A549 (cell line): ENCODE results near the gene CBX5. TPM values are rescaled to one million over a fixed set of nuclear protein-coding genes. Genes with fewer than 3 reads are reported as not detected.

ENCODE experiments used
- ATAC-seq, 2 experiments: fragments of 200-7000 bp in 1 of 2; fragments of >200 bp in 1 of 2; cut with Nextera tagmentation in 1 of 2; cut with Tn5 transposase in 1 of 2; 3 replicates each; pipeline versions ENCODE4 v1.8.0 to v1.9.1; 2018 to 2020; ENCODE audit warnings: mild to moderate bottlenecking in 1 of 2, moderate library complexity in 1 of 2
- CTCF ChIA-PET: fragments of 300-600 bp; sonication (Branson Sonifier 250); formaldehyde crosslinking; extraction: SDS; loops from one replicate; lab custom pipeline; 2021; ENCODE audit warnings: antibody characterized with exemption, inconsistent platforms; lab: Yijun Ruan, JAX
- POLR2A ChIA-PET: fragments of 350-600 bp; formaldehyde crosslinking; extraction: SDS; loops from one replicate; lab custom pipeline; 2021; ENCODE audit warnings: antibody characterized with exemption, inconsistent platforms; lab: Yijun Ruan, JAX
- DNase-seq, 2 experiments: peaks; one replicate each; pipeline versions ENCODE4 v3.0.0 to v3.0.0-alpha.2; 2011 to 2016; ENCODE audit warnings: low read depth in 1 of 2, low spot score in 1 of 2
- FAIRE-seq: peaks from 2 replicates; lab custom pipeline; 2011; peaks lifted over from hg19 to GRCh38; lab: Jason Lieb, UNC
- H3K27ac ChIP-seq, 2 experiments: fragments of >200 bp; sonication (Bioruptor Twin); formaldehyde crosslinking; 3 replicates each; pipeline ENCODE4 v1.5.1; 2016 to 2017
- H3K4me1 ChIP-seq: fragments of >200 bp; sonication (Bioruptor Twin); formaldehyde crosslinking; 3 replicates; pipeline ENCODE4 v1.6.1; 2016
- H3K4me2 ChIP-seq: fragments of >200 bp; sonication (Bioruptor Twin); formaldehyde crosslinking; 3 replicates; pipeline ENCODE4 v1.6.1; 2016
- H3K4me3 ChIP-seq: fragments of >200 bp; sonication (Bioruptor Twin); formaldehyde crosslinking; 3 replicates; pipeline ENCODE4 v1.5.1; 2016
- H3K9me3 ChIP-seq: fragments of >200 bp; sonication (Bioruptor Twin); formaldehyde crosslinking; 3 replicates; pipeline ENCODE4 v1.6.1; 2016
- BCL3 ChIP-seq: fragments of >200 bp; sonication (Bioruptor Twin); formaldehyde crosslinking; IDR thresholded peaks from 3 replicates; pipeline ENCODE4 v1.6.1; 2016
- CBX2 ChIP-seq: fragments of 200-600 bp; sonication (generic); IDR thresholded peaks from 2 replicates; pipeline ENCODE4 v1.6.1; 2016; ENCODE audit warnings: low read depth, mild to moderate bottlenecking, borderline replicate concordance
- CEBPB ChIP-seq, 2 experiments: fragments of >200 bp in 1 of 2; sonication (Bioruptor Twin) in 1 of 2; formaldehyde crosslinking in 1 of 2; IDR thresholded peaks; 2 replicates each; pipeline ENCODE4 v1.6.1; 2012 to 2016
- FOSL2 ChIP-seq, 2 experiments: fragments of 450-650 bp in 1 of 2; fragments of >200 bp in 1 of 2; sonication (Bioruptor Twin) in 1 of 2; formaldehyde crosslinking; IDR thresholded peaks; 2 replicates each; pipeline versions ENCODE4 v1.5.0 to v1.6.1; 2016 to 2020; ENCODE audit warnings: mild to moderate bottlenecking in 1 of 2, moderate library complexity in 1 of 2
- FOXS1 ChIP-seq: fragments of 250-450 bp; sonication (Bioruptor Pico); IDR thresholded peaks from 2 replicates; pipeline ENCODE4 v1.5.0; 2020; ENCODE audit warnings: mild to moderate bottlenecking, moderate library complexity
- HES2 ChIP-seq: fragments of >200 bp; sonication (Bioruptor Twin); formaldehyde crosslinking; IDR thresholded peaks from 2 replicates; pipeline ENCODE4 v1.6.1; 2016
- HOXA7 ChIP-seq: fragments of 250-450 bp; sonication (Bioruptor Pico); IDR thresholded peaks from 2 replicates; pipeline ENCODE4 v1.5.0; 2020; ENCODE audit warnings: mild to moderate bottlenecking, moderate library complexity
- JUN ChIP-seq, 2 experiments: fragments of >200 bp; sonication (Bioruptor Twin); formaldehyde crosslinking; IDR thresholded peaks; 2 replicates in 1 of 2; 3 replicates in 1 of 2; pipeline ENCODE4 v1.6.1; 2016 to 2017
- JUNB ChIP-seq: fragments of >200 bp; sonication (Bioruptor Twin); formaldehyde crosslinking; IDR thresholded peaks from 2 replicates; pipeline ENCODE4 v1.6.1; 2016
- KDM1A ChIP-seq: fragments of 200-600 bp; sonication (generic); IDR thresholded peaks from 2 replicates; pipeline ENCODE4 v1.6.1; 2016; ENCODE audit warnings: low read depth, mild to moderate bottlenecking
- NPAS2 ChIP-seq: fragments of 250-450 bp; sonication (Bioruptor Pico); IDR thresholded peaks from 2 replicates; pipeline ENCODE4 v1.8.0; 2022; ENCODE audit warnings: mild to moderate bottlenecking, moderate library complexity, borderline replicate concordance
- PHF8 ChIP-seq: fragments of 200-600 bp; sonication (generic); IDR thresholded peaks from 2 replicates; pipeline ENCODE4 v1.6.1; 2016; ENCODE audit warnings: low read depth, mild to moderate bottlenecking, antibody characterized with exemption, moderate library complexity, borderline replicate concordance
- POLR2A ChIP-seq: IDR thresholded peaks from 2 replicates; pipeline ENCODE4 v1.6.1; 2012; ENCODE audit warnings: mild to moderate bottlenecking, low read length
- RAD21 ChIP-seq, 2 experiments: fragments of >200 bp in 1 of 2; sonication (Bioruptor Twin) in 1 of 2; formaldehyde crosslinking in 1 of 2; IDR thresholded peaks in 1 of 2; conservative IDR thresholded peaks in 1 of 2; 2 replicates in 1 of 2; 3 replicates in 1 of 2; pipeline ENCODE4 v1.6.1; 2012 to 2018; ENCODE audit warnings: inconsistent platforms in 1 of 2
- RCOR1 ChIP-seq: fragments of 150-350 bp; IDR thresholded peaks from 2 replicates; pipeline ENCODE4 v1.6.1; 2014; ENCODE audit warnings: antibody characterized with exemption, low read length, low read depth
- RFX5 ChIP-seq: fragments of 450-650 bp; IDR thresholded peaks from 2 replicates; pipeline ENCODE4 v1.7.1; 2014; ENCODE audit warnings: antibody characterized with exemption, mild to moderate bottlenecking, moderate library complexity
- RNF2 ChIP-seq: fragments of 200-600 bp; sonication (generic); IDR thresholded peaks from 2 replicates; pipeline ENCODE4 v1.6.1; 2016; ENCODE audit warnings: low read depth, mild to moderate bottlenecking, antibody characterized with exemption, moderate library complexity, borderline replicate concordance
- ZC3H11A ChIP-seq: fragments of 450-650 bp; IDR thresholded peaks from 2 replicates; pipeline ENCODE4 v1.6.1; 2014; ENCODE audit warnings: antibody characterized with exemption, mild to moderate bottlenecking
- ZNF302 ChIP-seq: fragments of 250-450 bp; sonication (Bioruptor Pico); IDR thresholded peaks from 2 replicates; pipeline ENCODE4 v1.9.0; 2021; ENCODE audit warnings: inconsistent platforms, mild to moderate bottlenecking, moderate library complexity
- WGBS: methylation state at CpG from one replicate; pipeline ENCODE4 v1.1.6; 2017; ENCODE audit errors: missing lambda C conversion rate; 5-methylcytosine and 5-hydroxymethylcytosine counted together
- polyA plus RNA-seq, 4 experiments: library from polyadenylated mRNA; depleted of rRNA in 3 of 4; stranded (reverse); fragments of >200 nt; fragmentation: RNase III in 1 of 4; extraction: RNeasy Plus Mini Kit Qiagen cat#74134 plus additional on column Dnase treatment in 1 of 4; gene quantifications; 2 replicates in 3 of 4; 3 replicates in 1 of 4; pipeline ENCODE4 v1.2.3, GENCODE V29; 2011 to 2017
- TF ChIP-seq, protein P1 (sequence below): fragments of 200-600 bp; sonication (generic); IDR thresholded peaks from 2 replicates; pipeline ENCODE4 v1.6.1; 2016; ENCODE audit warnings: antibody characterized with exemption, mild to moderate bottlenecking, moderate library complexity
- TF ChIP-seq, protein P2 (sequence below): IDR thresholded peaks from 2 replicates; pipeline ENCODE4 v1.6.1; 2012
- TF ChIP-seq, protein P3 (sequence below): fragments of 250-450 bp; sonication (Bioruptor Pico); IDR thresholded peaks from 2 replicates; pipeline ENCODE4 v1.5.0; 2021; ENCODE audit warnings: mild to moderate bottlenecking, moderate library complexity, borderline replicate concordance
- TF ChIP-seq, protein P4 (sequence below): fragments of 450-650 bp; IDR thresholded peaks from 2 replicates; pipeline ENCODE4 v1.6.1; 2014; ENCODE audit warnings: antibody characterized with exemption
- TF ChIP-seq, protein P5 (sequence below): IDR thresholded peaks from 2 replicates; pipeline ENCODE4 v1.6.1; 2012

CBX5 gene
- polyA plus RNA-seq, 2 of the 4 experiments (the other 2 are of a cell fraction) = 39.5 to 129 TPM

GRCh38 chr12:54259194-54260011, 20.5 kb downstream of the CBX5 start:
- Histone ChIP-seq H3K9me3 (no peaks in the 10 kb centered on the region), H3K4me2 (peak overlapping the region; percentile 89), H3K27ac (peak overlapping the region; percentile 79 to 95), H3K4me3 (peak overlapping the region; percentile 34), H3K4me1 (peaks cover 55% of the 10 kb centered on the region)
- DNase-seq (peak; percentile 91 to 95), ATAC-seq (peak; percentile 92 to 94), FAIRE-seq (peak; percentile 13)
- CTCF ChIA-PET = interaction anchor here (0.7 to 4.9 kb wide), 15 partner anchors 8 to 120 kb away, joined by 3 to 50 read pairs (median 4); no protein-coding TSS in a partner anchor
- POLR2A ChIA-PET = interaction anchor here (0.9 to 3.8 kb wide), 3 partner anchors 20 to 99 kb away, joined by 3 to 36 read pairs (median 4); partner anchors contain the start of genes CBX5 and HNRNPA1
- TF ChIP-seq, protein P1, sequence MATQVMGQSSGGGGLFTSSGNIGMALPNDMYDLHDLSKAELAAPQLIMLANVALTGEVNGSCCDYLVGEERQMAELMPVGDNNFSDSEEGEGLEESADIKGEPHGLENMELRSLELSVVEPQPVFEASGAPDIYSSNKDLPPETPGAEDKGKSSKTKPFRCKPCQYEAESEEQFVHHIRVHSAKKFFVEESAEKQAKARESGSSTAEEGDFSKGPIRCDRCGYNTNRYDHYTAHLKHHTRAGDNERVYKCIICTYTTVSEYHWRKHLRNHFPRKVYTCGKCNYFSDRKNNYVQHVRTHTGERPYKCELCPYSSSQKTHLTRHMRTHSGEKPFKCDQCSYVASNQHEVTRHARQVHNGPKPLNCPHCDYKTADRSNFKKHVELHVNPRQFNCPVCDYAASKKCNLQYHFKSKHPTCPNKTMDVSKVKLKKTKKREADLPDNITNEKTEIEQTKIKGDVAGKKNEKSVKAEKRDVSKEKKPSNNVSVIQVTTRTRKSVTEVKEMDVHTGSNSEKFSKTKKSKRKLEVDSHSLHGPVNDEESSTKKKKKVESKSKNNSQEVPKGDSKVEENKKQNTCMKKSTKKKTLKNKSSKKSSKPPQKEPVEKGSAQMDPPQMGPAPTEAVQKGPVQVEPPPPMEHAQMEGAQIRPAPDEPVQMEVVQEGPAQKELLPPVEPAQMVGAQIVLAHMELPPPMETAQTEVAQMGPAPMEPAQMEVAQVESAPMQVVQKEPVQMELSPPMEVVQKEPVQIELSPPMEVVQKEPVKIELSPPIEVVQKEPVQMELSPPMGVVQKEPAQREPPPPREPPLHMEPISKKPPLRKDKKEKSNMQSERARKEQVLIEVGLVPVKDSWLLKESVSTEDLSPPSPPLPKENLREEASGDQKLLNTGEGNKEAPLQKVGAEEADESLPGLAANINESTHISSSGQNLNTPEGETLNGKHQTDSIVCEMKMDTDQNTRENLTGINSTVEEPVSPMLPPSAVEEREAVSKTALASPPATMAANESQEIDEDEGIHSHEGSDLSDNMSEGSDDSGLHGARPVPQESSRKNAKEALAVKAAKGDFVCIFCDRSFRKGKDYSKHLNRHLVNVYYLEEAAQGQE = no peak
- TF ChIP-seq, protein P2, sequence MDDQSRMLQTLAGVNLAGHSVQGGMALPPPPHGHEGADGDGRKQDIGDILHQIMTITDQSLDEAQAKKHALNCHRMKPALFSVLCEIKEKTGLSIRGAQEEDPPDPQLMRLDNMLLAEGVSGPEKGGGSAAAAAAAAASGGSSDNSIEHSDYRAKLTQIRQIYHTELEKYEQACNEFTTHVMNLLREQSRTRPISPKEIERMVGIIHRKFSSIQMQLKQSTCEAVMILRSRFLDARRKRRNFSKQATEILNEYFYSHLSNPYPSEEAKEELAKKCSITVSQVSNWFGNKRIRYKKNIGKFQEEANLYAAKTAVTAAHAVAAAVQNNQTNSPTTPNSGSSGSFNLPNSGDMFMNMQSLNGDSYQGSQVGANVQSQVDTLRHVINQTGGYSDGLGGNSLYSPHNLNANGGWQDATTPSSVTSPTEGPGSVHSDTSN = 0 out of 2 replicates have a peak, but pooled peaks have one; percentile 15
- TF ChIP-seq, protein P3, sequence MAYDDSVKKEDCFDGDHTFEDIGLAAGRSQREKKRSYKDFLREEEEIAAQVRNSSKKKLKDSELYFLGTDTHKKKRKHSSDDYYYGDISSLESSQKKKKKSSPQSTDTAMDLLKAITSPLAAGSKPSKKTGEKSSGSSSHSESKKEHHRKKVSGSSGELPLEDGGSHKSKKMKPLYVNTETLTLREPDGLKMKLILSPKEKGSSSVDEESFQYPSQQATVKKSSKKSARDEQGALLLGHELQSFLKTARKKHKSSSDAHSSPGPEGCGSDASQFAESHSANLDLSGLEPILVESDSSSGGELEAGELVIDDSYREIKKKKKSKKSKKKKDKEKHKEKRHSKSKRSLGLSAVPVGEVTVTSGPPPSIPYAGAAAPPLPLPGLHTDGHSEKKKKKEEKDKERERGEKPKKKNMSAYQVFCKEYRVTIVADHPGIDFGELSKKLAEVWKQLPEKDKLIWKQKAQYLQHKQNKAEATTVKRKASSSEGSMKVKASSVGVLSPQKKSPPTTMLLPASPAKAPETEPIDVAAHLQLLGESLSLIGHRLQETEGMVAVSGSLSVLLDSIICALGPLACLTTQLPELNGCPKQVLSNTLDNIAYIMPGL = no peak
- no peak for TF ChIP-seq RCOR1
- no peak for TF ChIP-seq CEBPB (IDR thresholded peaks at IDR 0.05)
- no peak; the same call in 1 of the 2 replicates for TF ChIP-seq FOXS1 (CRISPR knock-in tag)
- no peak for TF ChIP-seq HES2
- no peak for TF ChIP-seq KDM1A
- peak; percentile 63 for TF ChIP-seq RFX5
- TF ChIP-seq HOXA7 = no peak
- TF ChIP-seq POLR2A = no peak
- no peak for TF ChIP-seq FOSL2 (IDR thresholded peaks at IDR 0.05)
- no peak for TF ChIP-seq FOSL2 (CRISPR knock-in tag; IDR thresholded peaks at IDR 0.05)
- no peak for TF ChIP-seq ZC3H11A
- TF ChIP-seq CBX2 = no peak
- peak; percentile 17; the same call in 1 of the 2 replicates for TF ChIP-seq PHF8
- TF ChIP-seq, protein P4, sequence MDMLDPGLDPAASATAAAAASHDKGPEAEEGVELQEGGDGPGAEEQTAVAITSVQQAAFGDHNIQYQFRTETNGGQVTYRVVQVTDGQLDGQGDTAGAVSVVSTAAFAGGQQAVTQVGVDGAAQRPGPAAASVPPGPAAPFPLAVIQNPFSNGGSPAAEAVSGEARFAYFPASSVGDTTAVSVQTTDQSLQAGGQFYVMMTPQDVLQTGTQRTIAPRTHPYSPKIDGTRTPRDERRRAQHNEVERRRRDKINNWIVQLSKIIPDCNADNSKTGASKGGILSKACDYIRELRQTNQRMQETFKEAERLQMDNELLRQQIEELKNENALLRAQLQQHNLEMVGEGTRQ = 0 out of 2 replicates have a peak, but pooled peaks have one; percentile 4
- no peak for TF ChIP-seq NPAS2 (CRISPR knock-in tag)
- TF ChIP-seq, protein P5, sequence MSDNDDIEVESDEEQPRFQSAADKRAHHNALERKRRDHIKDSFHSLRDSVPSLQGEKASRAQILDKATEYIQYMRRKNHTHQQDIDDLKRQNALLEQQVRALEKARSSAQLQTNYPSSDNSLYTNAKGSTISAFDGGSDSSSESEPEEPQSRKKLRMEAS = peak; percentile 60
- TF ChIP-seq BCL3 = 0 out of 3 replicates have a peak, but pooled peaks have one; percentile 27
- peak; percentile 7 to 74; a peak in 3 of 5 replicates for TF ChIP-seq JUN (IDR thresholded peaks at IDR 0.05)
- TF ChIP-seq JUNB = no peak
- no peak for TF ChIP-seq ZNF302
- TF ChIP-seq RNF2 = no peak
- TF ChIP-seq RAD21 (conservative IDR thresholded peaks at IDR 0.05 in 1 of 2, IDR thresholded peaks at IDR 0.05 in 1 of 2) = no peak
- WGBS = 4% methylated on average over 11 of the region's 11 CpGs
